Astrocyte of the spinal cord (primary cell): Measurements from ENCODE around the gene THRAP3.

Experiments
- DNase-seq: peaks from one replicate; pipeline ENCODE4 v3.0.0; 2011; ENCODE audit warnings: low read depth, low spot score
- H3K4me3 ChIP-seq: 2 replicates; pipeline ENCODE4 v1.5.1; 2011; ENCODE audit warnings: low read depth, mild to moderate bottlenecking, low read length, moderate library complexity
- in situ Hi-C: cut with HindIII; loops from 2 replicates; pipeline ENCODE4 v1.10.0; 2017; ENCODE audit warnings: low sequenced_read_pairs
- TF ChIP-seq, protein P1 (sequence below): IDR thresholded peaks from 2 replicates; pipeline ENCODE4 v1.5.1; 2012; ENCODE audit warnings: low read depth, mild to moderate bottlenecking, low read length, inconsistent platforms

Gene THRAP3

DNA sequence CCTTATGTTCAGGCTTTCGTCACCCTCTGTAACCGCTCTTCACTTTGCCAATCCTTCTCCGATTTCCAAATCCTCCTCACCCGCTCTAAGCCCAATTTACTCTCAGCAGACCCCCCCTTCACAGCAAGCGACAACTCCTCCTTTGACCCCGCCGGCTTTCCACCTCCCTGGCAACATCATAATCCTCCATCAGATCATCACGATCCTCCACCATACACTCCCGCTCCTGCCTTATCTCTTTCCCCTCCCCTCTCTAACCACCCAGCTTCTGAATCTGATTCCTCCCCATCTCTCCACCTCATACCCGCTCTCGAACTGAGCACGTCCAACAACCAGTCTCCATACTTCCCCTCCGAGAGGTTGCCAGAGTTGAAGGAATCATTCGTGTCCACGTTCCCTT is 106.7 kb downstream of the THRAP3 start:
- TF ChIP-seq, protein P1, sequence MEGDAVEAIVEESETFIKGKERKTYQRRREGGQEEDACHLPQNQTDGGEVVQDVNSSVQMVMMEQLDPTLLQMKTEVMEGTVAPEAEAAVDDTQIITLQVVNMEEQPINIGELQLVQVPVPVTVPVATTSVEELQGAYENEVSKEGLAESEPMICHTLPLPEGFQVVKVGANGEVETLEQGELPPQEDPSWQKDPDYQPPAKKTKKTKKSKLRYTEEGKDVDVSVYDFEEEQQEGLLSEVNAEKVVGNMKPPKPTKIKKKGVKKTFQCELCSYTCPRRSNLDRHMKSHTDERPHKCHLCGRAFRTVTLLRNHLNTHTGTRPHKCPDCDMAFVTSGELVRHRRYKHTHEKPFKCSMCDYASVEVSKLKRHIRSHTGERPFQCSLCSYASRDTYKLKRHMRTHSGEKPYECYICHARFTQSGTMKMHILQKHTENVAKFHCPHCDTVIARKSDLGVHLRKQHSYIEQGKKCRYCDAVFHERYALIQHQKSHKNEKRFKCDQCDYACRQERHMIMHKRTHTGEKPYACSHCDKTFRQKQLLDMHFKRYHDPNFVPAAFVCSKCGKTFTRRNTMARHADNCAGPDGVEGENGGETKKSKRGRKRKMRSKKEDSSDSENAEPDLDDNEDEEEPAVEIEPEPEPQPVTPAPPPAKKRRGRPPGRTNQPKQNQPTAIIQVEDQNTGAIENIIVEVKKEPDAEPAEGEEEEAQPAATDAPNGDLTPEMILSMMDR: no peak
- DNase-seq: no peak
- H3K4me3 ChIP-seq: no peak overlapping the region
- in situ Hi-C loops: no loop called here

DNA sequence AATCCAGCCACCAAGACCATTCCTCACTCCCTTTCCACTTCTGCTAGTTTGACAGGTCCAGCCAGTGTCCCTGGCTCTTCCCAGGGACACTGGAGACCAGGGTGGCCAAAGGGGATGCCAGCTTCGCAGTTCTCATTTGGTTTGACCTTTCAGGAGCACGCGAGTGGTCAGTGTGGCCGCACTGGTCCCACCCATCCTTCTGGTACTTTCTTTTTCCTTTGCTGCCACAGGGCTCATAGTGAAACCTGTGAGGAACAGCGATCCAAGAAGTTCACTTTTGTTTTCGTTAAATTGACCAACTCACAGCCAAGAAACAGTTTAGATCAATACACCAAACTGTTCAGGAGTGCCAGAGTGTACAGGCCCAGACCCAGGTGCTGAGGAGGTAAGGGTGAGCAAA is 113.6 kb downstream of the THRAP3 start:
- TF ChIP-seq, protein P1: no peak
- no peak overlapping the region for H3K4me3 ChIP-seq
- in situ Hi-C loops: no loop called here
- no peak for DNase-seq

DNA sequence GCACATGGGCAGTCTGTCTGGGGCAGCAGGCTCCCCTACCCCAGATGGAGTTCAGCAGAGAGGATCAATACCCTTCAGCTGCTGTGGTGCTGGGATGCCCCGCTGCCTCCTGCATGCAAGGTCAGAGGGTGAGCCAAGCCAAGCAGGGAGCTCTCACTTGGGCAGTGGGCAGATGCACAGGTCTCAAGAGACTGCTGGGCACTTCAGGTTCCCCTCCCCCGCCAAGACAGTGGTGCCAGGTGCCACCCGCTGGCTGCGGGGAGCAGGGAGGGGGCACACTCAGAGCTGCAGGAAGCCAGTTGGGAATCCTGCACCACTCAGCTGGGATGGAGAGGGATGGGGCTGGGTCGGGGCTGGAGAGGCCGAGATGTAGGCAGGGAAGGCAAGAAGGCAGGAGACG is 115.0 kb downstream of the THRAP3 start:
- TF ChIP-seq, protein P1: no peak
- H3K4me3 ChIP-seq: no peak overlapping the region
- in situ Hi-C loops: no loop called here
- no peak for DNase-seq

DNA sequence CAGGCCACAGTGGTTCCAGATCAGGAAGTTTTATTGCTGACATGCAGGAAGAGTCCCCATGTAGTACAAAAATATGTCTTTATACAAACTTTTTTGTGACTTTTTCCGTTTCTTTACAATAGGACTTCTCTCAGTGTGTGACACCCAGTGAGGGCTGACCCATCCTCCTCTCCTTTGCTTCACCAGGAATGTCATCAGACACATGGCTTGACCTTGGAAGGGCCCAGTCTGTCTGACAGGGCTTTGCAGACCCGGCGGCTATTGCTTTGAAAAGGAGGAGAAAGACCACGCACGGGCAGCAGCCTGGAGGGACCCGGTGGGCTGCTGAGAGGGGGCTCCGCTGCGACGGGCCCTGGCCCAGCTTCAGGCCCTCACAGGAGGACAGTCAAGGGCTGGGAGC is 115.4 kb downstream of the THRAP3 start:
- no peak overlapping the region for H3K4me3 ChIP-seq
- TF ChIP-seq, protein P1: no peak
- in situ Hi-C loops: no loop called here
- no peak for DNase-seq

DNA sequence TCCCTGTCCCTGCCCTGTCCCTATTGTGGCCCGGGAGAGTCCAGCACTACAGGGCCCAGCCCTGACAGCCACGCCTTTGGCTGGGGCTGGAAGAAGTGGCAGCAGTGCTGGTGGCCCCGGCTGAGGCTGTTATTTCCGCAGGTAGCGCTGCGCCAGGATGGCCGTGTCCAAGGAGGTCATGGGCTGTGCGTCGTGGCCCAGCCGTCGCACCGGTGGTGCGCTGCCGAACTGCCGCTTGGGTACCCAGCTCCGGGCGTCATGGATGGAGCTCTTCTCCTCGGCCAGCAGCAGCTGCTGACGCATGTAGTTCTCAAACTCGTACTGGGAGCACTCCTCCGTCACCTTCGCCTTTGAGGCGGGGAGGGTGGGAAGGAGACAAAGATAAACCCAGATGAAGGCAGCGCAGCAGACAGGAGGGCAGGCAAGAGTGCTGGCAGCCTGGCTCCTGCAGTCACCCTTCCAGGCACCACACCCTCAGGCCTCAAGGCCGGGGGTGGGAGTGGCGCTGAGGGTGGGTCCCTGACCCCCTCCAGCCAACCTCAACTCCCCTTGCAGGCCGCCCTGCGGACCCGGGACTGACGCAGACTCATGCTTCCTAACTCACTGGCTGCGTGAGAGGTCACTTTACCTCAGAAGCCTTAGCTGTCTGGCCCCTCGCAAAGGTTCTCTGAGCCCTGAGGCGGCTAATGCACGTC is 117.5 kb downstream of the THRAP3 start:
- in situ Hi-C loops: no loop called here
- TF ChIP-seq, protein P1: no peak
- H3K4me3 ChIP-seq: no peak overlapping the region
- DNase-seq: no peak

DNA sequence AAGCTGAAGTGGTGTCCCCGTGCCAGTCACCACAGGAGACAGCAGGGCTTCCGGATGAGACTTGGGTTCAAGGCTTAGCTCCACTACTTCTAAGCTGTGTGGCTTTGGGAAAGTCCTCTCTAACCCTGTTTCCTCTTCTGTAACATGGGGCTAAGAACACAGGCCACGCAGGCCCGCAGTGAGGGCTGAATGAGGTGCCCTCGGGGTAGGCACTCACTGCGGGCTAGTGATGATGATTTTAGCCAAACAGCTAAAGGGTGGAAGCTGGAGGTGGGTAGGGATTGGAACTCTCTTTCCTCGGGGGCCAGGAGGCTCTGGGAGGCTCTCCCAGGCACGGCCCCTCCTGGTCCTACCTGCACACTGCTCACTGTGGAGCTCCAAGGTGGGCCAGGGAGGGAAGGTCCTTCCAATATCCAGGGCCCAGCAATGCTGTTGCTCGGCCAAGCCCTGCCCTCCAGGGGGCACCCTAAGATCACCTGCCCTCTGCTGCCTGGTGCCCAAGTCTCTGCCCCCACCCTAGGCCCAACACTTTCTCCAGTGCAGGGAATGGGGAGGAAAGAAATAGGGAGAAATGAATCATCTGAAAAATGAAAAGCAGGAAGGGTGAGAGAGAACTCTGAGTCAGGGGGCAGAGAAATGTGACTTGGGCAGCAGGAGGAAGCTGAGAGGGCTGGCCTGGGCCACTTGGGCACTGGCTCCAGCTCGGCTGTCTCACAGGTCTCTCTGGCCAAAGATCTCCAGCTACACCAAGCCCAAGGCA is 118.4 kb downstream of the THRAP3 start:
- no peak overlapping the region for H3K4me3 ChIP-seq
- peak; percentile 50 for DNase-seq
- in situ Hi-C loops: no loop called here
- TF ChIP-seq, protein P1: peak; percentile 74
